Esophagus squamous epithelium (tissue), 5 donors: ENCODE results near the gene ZNG1C. TPM values are rescaled to one million over a fixed set of nuclear protein-coding genes. Genes with fewer than 3 reads are reported as not detected.
"Not testable (repeated sequence)": the region's sequence is repeated elsewhere in the genome, so short reads cannot be mapped to it uniquely, and the experiment has no call there.

ENCODE experiments used
- DNase-seq: peaks from one replicate; lab custom pipeline; 2025; lab: John Stamatoyannopoulos, UW
- H3K27ac ChIP-seq, 4 donors: fragments of 200-600 bp; sonication (generic); one replicate each; pipeline ENCODE4 v1.5.1; 2016 to 2019; ENCODE audit warnings: mild to moderate bottlenecking in 1 of 4
- H3K27me3 ChIP-seq, 4 donors: fragments of 200-600 bp; sonication (generic); 1 replicate in 3 of 4; 2 replicates in 1 of 4; pipeline versions ENCODE4 v1.5.1 to v1.6.0; 2017 to 2021; ENCODE audit warnings: antibody characterized with exemption in 1 of 4
- H3K36me3 ChIP-seq, 3 donors: fragments of 200-600 bp; sonication (generic); one replicate each; pipeline ENCODE4 v1.5.1; 2016 to 2019
- H3K4me1 ChIP-seq, 3 donors: fragments of 200-600 bp; sonication (generic); one replicate each; pipeline ENCODE4 v1.5.1; 2017 to 2019
- H3K4me3 ChIP-seq, 4 donors: fragments of 200-600 bp; sonication (generic); 1 replicate in 3 of 4; 2 replicates in 1 of 4; pipeline ENCODE4 v1.5.1; 2016 to 2019; ENCODE audit warnings: mild to moderate bottlenecking in 2 of 4, moderate library complexity in 1 of 4
- H3K9me3 ChIP-seq, 3 donors: fragments of 200-600 bp; sonication (generic); one replicate each; pipeline ENCODE4 v1.5.1; 2016 to 2019
- WGBS, 2 donors: methylation state at CpG; one replicate each; pipeline ENCODE4 v1.1.5; 2018; 5-methylcytosine and 5-hydroxymethylcytosine counted together
- intact Hi-C: fragments of 100-400 bp; cut with DNase I; formaldehyde crosslinking; loops from one replicate; pipeline ENCODE4 v1.15.0; 2022
- total RNA-seq, 4 donors: library from RNA; depleted of rRNA; stranded (reverse); fragments of >200 nt; gene quantifications; one replicate each; pipeline ENCODE4 v1.1.0, GENCODE V29; 2016
- donor health status: DM: yes; HTN: yes; CAD: no.

The ZNG1C gene
- 10 to 100 TPM; 10.5 to 41.2 (median 22.6) TPM for total RNA-seq

- H3K4me1 ChIP-seq, H3K9me3 ChIP-seq, H3K36me3 ChIP-seq, H3K4me3 ChIP-seq, H3K27me3 ChIP-seq, H3K27ac ChIP-seq, intact Hi-C loops, DNase-seq: not testable (repeated sequence)
- WGBS, 2 donors: no CpG with 5 or more reads among the region's 32 CpGs
Observed at GRCh38 chr9:68241683-68242082, at the start of gene ZNG1C. Gene ZNG1C, plus strand, starts transcription at chr9:68241983. Its CDS starts 49 bp downstream, at chr9:68242032.

GRCh38 chr9:68242437-68242836, 654 bp downstream of the ZNG1C start:
- DNase-seq, H3K4me3 ChIP-seq, H3K27me3 ChIP-seq, H3K27ac ChIP-seq, H3K9me3 ChIP-seq, H3K4me1 ChIP-seq, intact Hi-C loops, H3K36me3 ChIP-seq: not testable (repeated sequence)
- WGBS, 2 donors: no CpG with 5 or more reads among the region's 11 CpGs

- H3K27me3 ChIP-seq, H3K36me3 ChIP-seq, H3K4me3 ChIP-seq, intact Hi-C loops, H3K27ac ChIP-seq, DNase-seq, H3K4me1 ChIP-seq, H3K9me3 ChIP-seq: not testable (repeated sequence)
- WGBS, 2 donors: 91% methylated on average over 10 of the region's 16 CpGs; no CpG with 5 or more reads in 1 of the 2 donors
Observed at GRCh38 chr9:68281041-68281440, 39.3 kb downstream of the ZNG1C start.

- DNase-seq, H3K9me3 ChIP-seq, H3K27ac ChIP-seq, H3K4me1 ChIP-seq, intact Hi-C loops, H3K4me3 ChIP-seq, H3K36me3 ChIP-seq: not testable (repeated sequence)
- no CpG with 5 or more reads among the region's 15 CpGs for WGBS, 2 donors
- H3K27me3 ChIP-seq: peaks cover 0 to 11% (median 0%) of the 10 kb centered on the region in 4 donors
Observed at GRCh38 chr9:68302567-68302966, 60.8 kb downstream of the ZNG1C start, which contains the start of gene FOXD4L3. Gene FOXD4L3, plus strand, starts transcription at chr9:68302867. Its CDS starts 85 bp downstream, at chr9:68302952.

- DNase-seq, H3K4me3 ChIP-seq, H3K36me3 ChIP-seq, H3K4me1 ChIP-seq, H3K9me3 ChIP-seq, H3K27ac ChIP-seq, intact Hi-C loops: not testable (repeated sequence)
- no CpG with 5 or more reads among the region's 30 CpGs for WGBS, 2 donors
- H3K27me3 ChIP-seq: peaks cover 0 to 14% (median 0%) of the 10 kb centered on the region in 4 donors
Observed at GRCh38 chr9:68303771-68304170, 62.0 kb downstream of the ZNG1C start.

GRCh38 chr9:68304212-68304611, 62.4 kb downstream of the ZNG1C start:
- H3K9me3 ChIP-seq, H3K4me1 ChIP-seq, intact Hi-C loops, H3K27ac ChIP-seq, H3K36me3 ChIP-seq, DNase-seq, H3K4me3 ChIP-seq: not testable (repeated sequence)
- WGBS, 2 donors: no CpG with 5 or more reads among the region's 21 CpGs
- H3K27me3 ChIP-seq: peaks cover 0 to 14% (median 0%) of the 10 kb centered on the region in 4 donors

DNA sequence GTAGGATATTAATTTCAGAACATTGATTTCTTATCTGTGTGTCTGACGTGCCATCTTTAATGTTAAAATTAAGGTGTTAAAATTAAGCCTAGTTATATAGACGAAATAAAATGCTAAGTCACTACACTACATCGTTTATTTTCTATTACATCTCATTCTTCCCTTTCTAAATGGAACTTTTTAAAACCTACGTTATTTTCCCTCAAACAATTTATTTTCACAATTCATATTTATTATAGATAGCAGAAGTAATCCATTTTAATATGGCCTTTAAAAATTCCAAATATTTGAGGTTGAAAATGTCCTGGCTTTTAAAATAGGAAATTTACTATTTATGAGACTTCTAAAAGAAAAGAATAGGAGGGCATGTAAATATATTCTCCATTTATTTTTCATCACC, 63.0 kb downstream of the ZNG1C start:
- H3K4me3 ChIP-seq, H3K9me3 ChIP-seq, H3K36me3 ChIP-seq, H3K27ac ChIP-seq, intact Hi-C loops, DNase-seq, H3K4me1 ChIP-seq: not testable (repeated sequence)
- WGBS, 2 donors: 18 to 20% methylated on average over 3 of the region's 4 CpGs
- H3K27me3 ChIP-seq: peaks cover 0 to 14% (median 0%) of the 10 kb centered on the region in 4 donors

GRCh38 chr9:68305680-68306285, 64.0 kb downstream of the ZNG1C start:
- intact Hi-C loops: not testable (repeated sequence)

GRCh38 chr9:68306391-68306964, 64.7 kb downstream of the ZNG1C start:
- DNase-seq, H3K4me1 ChIP-seq: not testable (repeated sequence)

More at GRCh38 chr9:68305680-68306285, 64.0 kb downstream of the ZNG1C start:
- not testable (repeated sequence) for H3K4me1 ChIP-seq, H3K9me3 ChIP-seq, DNase-seq, H3K36me3 ChIP-seq, H3K27ac ChIP-seq, H3K4me3 ChIP-seq
- 35 to 37% methylated on average over 4 to 7 of the region's 21 CpGs for WGBS, 2 donors
- peaks cover 0 to 14% (median 0%) of the 10 kb centered on the region in 4 donors for H3K27me3 ChIP-seq

GRCh38 chr9:68307127-68307526, 65.3 kb downstream of the ZNG1C start:
- H3K36me3 ChIP-seq, H3K4me1 ChIP-seq, H3K4me3 ChIP-seq, H3K27ac ChIP-seq, H3K9me3 ChIP-seq, intact Hi-C loops, DNase-seq: not testable (repeated sequence)
- WGBS, 2 donors: no CpG with 5 or more reads among the region's 35 CpGs
- peaks cover 0 to 14% (median 0%) of the 10 kb centered on the region in 4 donors for H3K27me3 ChIP-seq

More at GRCh38 chr9:68306391-68306964, 64.7 kb downstream of the ZNG1C start:
- H3K36me3 ChIP-seq, H3K9me3 ChIP-seq, H3K4me3 ChIP-seq, intact Hi-C loops, H3K27ac ChIP-seq: not testable (repeated sequence)
- WGBS, 2 donors: no CpG with 5 or more reads among the region's 37 CpGs
- H3K27me3 ChIP-seq: peaks cover 0 to 14% (median 0%) of the 10 kb centered on the region in 4 donors

DNA sequence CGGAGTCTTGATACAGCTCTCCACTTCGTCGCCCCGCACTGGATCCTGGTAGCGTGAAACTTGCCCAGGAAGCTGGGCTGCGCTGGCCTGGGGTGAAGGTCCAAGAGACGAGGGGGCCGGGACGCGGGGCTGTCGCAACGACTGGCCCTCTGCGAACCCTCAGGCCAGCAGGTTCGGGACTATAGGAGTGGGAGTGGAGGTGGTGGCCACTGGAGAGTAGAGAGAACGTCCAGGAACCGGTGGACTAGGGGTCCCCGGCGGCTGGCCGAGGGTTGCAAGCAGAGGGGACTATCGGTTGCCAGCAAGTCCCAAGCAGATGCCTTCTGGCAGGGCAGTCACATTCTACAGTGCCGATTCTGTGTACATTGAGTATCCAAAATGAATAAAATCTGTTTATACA, 65.9 kb downstream of the ZNG1C start:
- H3K36me3 ChIP-seq, H3K4me3 ChIP-seq, DNase-seq, H3K9me3 ChIP-seq, H3K27ac ChIP-seq, intact Hi-C loops, H3K4me1 ChIP-seq: not testable (repeated sequence)
- peaks cover 0 to 14% (median 0%) of the 10 kb centered on the region in 4 donors for H3K27me3 ChIP-seq
- WGBS, 2 donors: 16 to 18% methylated on average over 5 to 8 of the region's 21 CpGs

- no CpG with 5 or more reads among the region's 5 CpGs for WGBS, 2 donors
- H3K4me3 ChIP-seq, H3K9me3 ChIP-seq, H3K27ac ChIP-seq, DNase-seq, H3K4me1 ChIP-seq, H3K36me3 ChIP-seq, intact Hi-C loops: not testable (repeated sequence)
- peaks cover 0 to 13% (median 0%) of the 10 kb centered on the region in 4 donors for H3K27me3 ChIP-seq
Observed at GRCh38 chr9:68311208-68311607, 69.4 kb downstream of the ZNG1C start.

DNA sequence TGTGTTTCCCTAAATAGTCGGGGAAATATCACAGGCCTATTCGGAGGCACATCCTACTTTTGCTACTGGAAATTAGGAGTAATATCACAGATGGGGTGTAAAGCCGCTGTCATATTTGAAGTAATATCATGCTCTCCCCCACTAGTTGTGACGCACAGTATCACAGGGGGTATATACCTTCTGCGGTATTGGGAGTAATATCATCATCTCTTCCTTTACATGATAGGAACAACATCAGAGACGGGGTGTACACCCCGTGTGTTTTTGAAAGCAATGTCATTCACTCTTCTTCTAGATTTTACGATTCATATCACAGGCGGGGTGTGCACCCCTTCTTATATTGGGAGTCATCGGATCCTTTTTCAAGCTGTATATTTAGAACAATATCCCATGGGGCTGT, 76.4 kb downstream of the ZNG1C start:
- H3K4me3 ChIP-seq: not testable (repeated sequence)
- WGBS, 2 donors: 72 to 79% methylated on average over 10 of the region's 10 CpGs

More for the DNA sequence above, 76.4 kb downstream of the ZNG1C start:
- intact Hi-C loops, H3K9me3 ChIP-seq, H3K4me1 ChIP-seq, DNase-seq, H3K27ac ChIP-seq, H3K27me3 ChIP-seq, H3K36me3 ChIP-seq: not testable (repeated sequence)
